NCI-H748 (cell line): ENCODE measurements around the gene DPM3.
"Not testable (repeated sequence)": the region's sequence is repeated elsewhere in the genome, so short reads cannot be mapped to it uniquely, and the experiment has no call there.

Experiments
- DNase-seq: peaks from one replicate; lab custom pipeline; 2025; ENCODE audit not compliant: unreplicated experiment; lab: John Stamatoyannopoulos, UW

DPM3 gene

GRCh38 chr1:155139895-155140629, at the start of gene DPM3:
Gene DPM3 (minus strand): TSS chr1:155140531. CDS start chr1:155140240, 291 bp downstream.
- DNase-seq, result peak; percentile 88

GRCh38 chr1:155189926-155190325, 49.6 kb upstream of the DPM3 start:
- not testable (repeated sequence) for DNase-seq

- DNase-seq, result no peak
Observed at GRCh38 chr1:155188268-155188667, 47.9 kb upstream of the DPM3 start.

GRCh38 chr1:155187456-155187891, 47.1 kb upstream of the DPM3 start:
- DNase-seq, result no peak

GRCh38 chr1:155186794-155187455, 46.6 kb upstream of the DPM3 start:
- no peak for DNase-seq

GRCh38 chr1:155186067-155186793, 45.9 kb upstream of the DPM3 start:
- no peak for DNase-seq

GRCh38 chr1:155185783-155186066, 45.4 kb upstream of the DPM3 start:
- no peak for DNase-seq

GRCh38 chr1:155184835-155185782, 44.8 kb upstream of the DPM3 start:
- no peak for DNase-seq

- DNase-seq, result no peak
Observed at GRCh38 chr1:155184351-155184811, 44.0 kb upstream of the DPM3 start.

GRCh38 chr1:155183775-155184221, 43.5 kb upstream of the DPM3 start:
- DNase-seq, result no peak

GRCh38 chr1:155182052-155182550, 41.8 kb upstream of the DPM3 start:
- no peak for DNase-seq

GRCh38 chr1:155181371-155182051, 41.2 kb upstream of the DPM3 start:
- no peak for DNase-seq

GRCh38 chr1:155179112-155180031, 39.0 kb upstream of the DPM3 start:
- DNase-seq, result no peak

- DNase-seq, result no peak
Observed at GRCh38 chr1:155178441-155179111, 38.2 kb upstream of the DPM3 start.

- DNase-seq, result no peak
Observed at GRCh38 chr1:155177918-155178281, 37.6 kb upstream of the DPM3 start.

- no peak for DNase-seq
Observed at GRCh38 chr1:155177192-155177917, 37.0 kb upstream of the DPM3 start.

- peak; percentile 75 for DNase-seq
Observed at GRCh38 chr1:155176544-155177071, 36.3 kb upstream of the DPM3 start.
